Osteocyte (in vitro differentiated cells): ENCODE results near the gene SPAG8. TPM values are rescaled to one million over a fixed set of nuclear protein-coding genes. Genes with fewer than 3 reads are reported as not detected.

Source experiments
- DNase-seq: peaks from one replicate; pipeline ENCODE4 v3.0.0; 2021; ENCODE audit warnings: mixed read lengths; ENCODE audit not compliant: unreplicated experiment; ENCODE audit errors: extremely low spot score
- H3K27ac Mint-ChIP-seq: one replicate; pipeline ENCODE4 v1.8.0; 2021; ENCODE audit warnings: mild to moderate bottlenecking, mixed read lengths; ENCODE audit not compliant: unreplicated experiment
- H3K27me3 Mint-ChIP-seq: one replicate; pipeline ENCODE4 v1.8.0; 2021; ENCODE audit warnings: mixed read lengths; ENCODE audit not compliant: unreplicated experiment
- H3K36me3 Mint-ChIP-seq: one replicate; pipeline ENCODE4 v1.8.0; 2021; ENCODE audit warnings: mixed read lengths; ENCODE audit not compliant: unreplicated experiment
- H3K4me1 Mint-ChIP-seq: one replicate; pipeline ENCODE4 v1.8.0; 2021; ENCODE audit warnings: mixed read lengths; ENCODE audit not compliant: unreplicated experiment
- H3K4me3 Mint-ChIP-seq: one replicate; pipeline ENCODE4 v1.8.0; 2021; ENCODE audit warnings: mild to moderate bottlenecking, moderate library complexity, mixed read lengths; ENCODE audit not compliant: unreplicated experiment
- H3K9me3 Mint-ChIP-seq: one replicate; pipeline ENCODE4 v1.8.0; 2021; ENCODE audit warnings: mixed read lengths; ENCODE audit not compliant: unreplicated experiment
- CTCF ChIP-seq: fragments of 200-600 bp; sonication (generic); IDR thresholded peaks from 2 replicates; pipeline ENCODE4 v1.5.0; 2021; ENCODE audit warnings: antibody characterized with exemption, mild to moderate bottlenecking, moderate library complexity
- total RNA-seq: library from RNA; stranded (reverse); gene quantifications from 2 replicates; pipeline ENCODE4 v1.2.1, GENCODE V29; 2021

SPAG8 gene
- total RNA-seq, 1 donor from 2014 or later, result 2.4 TPM

GRCh38 chr9:35835766-35836165 is 23.7 kb upstream of the SPAG8 start:
- H3K36me3 Mint-ChIP-seq, result peaks cover 8% of the 10 kb centered on the region
- H3K4me1 Mint-ChIP-seq, result peaks cover 11% of the 10 kb centered on the region
- no peaks in the 10 kb centered on the region for H3K9me3 Mint-ChIP-seq
- H3K27ac Mint-ChIP-seq, result no peak overlapping the region
- no peaks in the 10 kb centered on the region for H3K27me3 Mint-ChIP-seq
- no peak for TF ChIP-seq CTCF
- no peak overlapping the region for H3K4me3 Mint-ChIP-seq
- DNase-seq, result no peak

DNA sequence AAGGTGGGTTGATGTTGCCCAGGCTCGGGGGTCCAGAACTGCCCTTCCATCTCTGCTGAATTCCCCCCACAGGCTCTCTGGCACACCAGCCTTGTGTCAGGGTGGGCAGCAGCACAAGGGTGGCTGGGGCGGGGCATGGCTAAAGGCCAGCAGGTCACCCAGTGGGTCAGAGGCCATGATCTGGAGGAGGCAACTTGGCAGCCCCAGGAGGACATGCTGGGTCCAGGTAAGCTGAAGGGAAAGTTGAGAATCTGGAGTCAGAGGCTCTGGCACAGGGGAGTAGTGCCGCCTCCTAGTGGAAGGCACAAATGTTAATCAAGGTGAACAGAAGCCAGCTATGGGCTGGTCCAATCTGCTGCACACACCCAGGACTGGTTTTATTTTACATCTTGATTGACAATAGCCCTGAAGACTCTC is 23.2 kb upstream of the SPAG8 start:
- DNase-seq, result no peak
- peaks cover 15% of the 10 kb centered on the region for H3K4me1 Mint-ChIP-seq
- peaks cover 8% of the 10 kb centered on the region for H3K36me3 Mint-ChIP-seq
- no peaks in the 10 kb centered on the region for H3K9me3 Mint-ChIP-seq
- no peaks in the 10 kb centered on the region for H3K27me3 Mint-ChIP-seq
- TF ChIP-seq CTCF, result peak; percentile 27
- H3K27ac Mint-ChIP-seq, result no peak overlapping the region
- no peak overlapping the region for H3K4me3 Mint-ChIP-seq

GRCh38 chr9:35834260-35835215 is 22.5 kb upstream of the SPAG8 start:
- DNase-seq, result no peak
- peaks cover 6% of the 10 kb centered on the region for H3K36me3 Mint-ChIP-seq
- H3K9me3 Mint-ChIP-seq, result no peaks in the 10 kb centered on the region
- no peak overlapping the region for H3K4me3 Mint-ChIP-seq
- H3K27me3 Mint-ChIP-seq, result no peaks in the 10 kb centered on the region
- peaks cover 22% of the 10 kb centered on the region for H3K4me1 Mint-ChIP-seq
- TF ChIP-seq CTCF, result no peak
- no peak overlapping the region for H3K27ac Mint-ChIP-seq

DNA sequence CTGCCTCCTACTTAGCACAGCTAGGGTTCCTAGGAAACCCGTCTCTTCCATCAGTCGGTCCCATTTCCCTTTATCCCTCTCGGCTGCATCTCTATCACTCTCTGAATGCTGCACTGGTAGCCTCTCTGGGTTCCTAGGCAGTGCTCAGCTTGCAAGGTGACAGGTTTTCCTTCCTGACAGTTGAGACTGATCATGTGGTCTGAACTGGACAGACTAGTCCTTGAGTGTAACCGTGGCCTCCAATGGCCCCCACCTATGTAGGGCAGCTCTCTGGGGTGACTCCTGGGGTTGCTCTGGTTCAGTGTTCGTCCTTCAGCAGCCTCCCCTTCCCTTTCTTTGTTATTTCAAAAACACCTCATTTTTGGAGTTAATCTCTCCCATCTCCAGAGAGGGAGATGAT is 20.8 kb upstream of the SPAG8 start:
- H3K4me3 Mint-ChIP-seq, result no peak overlapping the region
- no peaks in the 10 kb centered on the region for H3K27me3 Mint-ChIP-seq
- TF ChIP-seq CTCF, result no peak
- no peak overlapping the region for H3K27ac Mint-ChIP-seq
- peaks cover 6% of the 10 kb centered on the region for H3K36me3 Mint-ChIP-seq
- H3K4me1 Mint-ChIP-seq, result peaks cover 31% of the 10 kb centered on the region
- DNase-seq, result no peak
- H3K9me3 Mint-ChIP-seq, result no peaks in the 10 kb centered on the region

GRCh38 chr9:35831040-35831439 is 19.0 kb upstream of the SPAG8 start:
- DNase-seq, result no peak
- Mint-ChIP-seq H3K27ac (no peak overlapping the region), H3K27me3 (no peaks in the 10 kb centered on the region), H3K36me3 (peaks cover 4% of the 10 kb centered on the region), H3K4me3 (peak overlapping the region; percentile 12), H3K4me1 (peaks cover 35% of the 10 kb centered on the region), H3K9me3 (no peaks in the 10 kb centered on the region)
- no peak for TF ChIP-seq CTCF
